ENCODE measurements around the gene VARS2. TPM values are rescaled to one million over a fixed set of nuclear protein-coding genes. Genes with fewer than 3 reads are reported as not detected.
"Not testable (repeated sequence)": the region's sequence is repeated elsewhere in the genome, so short reads cannot be mapped to it uniquely, and the experiment has no call there.

VARS2 gene
- total and polyA plus RNA-seq, 7 experiments from 2014 or later = 17.1 to 47.3 (median 22.7) TPM

DNA sequence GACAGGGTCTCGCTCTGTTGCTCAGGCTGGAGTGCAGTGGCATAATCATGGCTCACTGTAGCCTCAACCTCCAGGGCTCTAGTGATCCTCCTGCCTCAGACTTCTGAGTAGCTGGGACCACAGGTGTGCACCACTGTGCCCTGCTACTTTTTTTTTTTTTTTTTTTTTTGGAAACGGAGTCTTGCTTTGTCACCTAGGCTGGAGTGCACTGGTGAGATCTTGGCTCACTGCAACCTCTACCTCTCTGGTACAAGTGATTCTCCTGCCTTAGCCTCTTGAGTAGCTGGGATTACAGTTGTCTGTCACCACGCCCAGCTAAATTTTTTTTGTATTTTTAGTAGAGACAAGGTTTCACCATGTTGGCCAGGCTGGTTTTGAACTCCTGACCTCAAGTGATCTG, 13.0 kb downstream of the VARS2 start:
- intact Hi-C loops (cut with micrococcal nuclease); H3K4me1 ChIP-seq (ENCODE audit: control insufficient read depth in 2 of 2, insufficient read depth in 2 of 2, low read length in 2 of 2); H3K4me3 Mint-ChIP-seq; DNase-seq; H3K27me3 ChIP-seq (ENCODE audit: control insufficient read depth in 2 of 2, insufficient read depth in 2 of 2, low read length in 2 of 2); H3K4me3 ChIP-seq (ENCODE audit: low read length); H3K27me3 Mint-ChIP-seq; H3K4me1 Mint-ChIP-seq; ATAC-seq; H3K9me3 ChIP-seq (ENCODE audit: control insufficient read depth in 2 of 3, low read length in 3 of 3); H3K27ac ChIP-seq (ENCODE audit: low read depth, low read length); POLR2A ChIA-PET; H3K27ac Mint-ChIP-seq: not testable (repeated sequence)
- peaks cover 0 to 13% (median 4%) of the 10 kb centered on the region in 11 donors for H3K9me3 Mint-ChIP-seq
- CTCF ChIA-PET = interaction anchor here (0.7 kb wide), 1 partner anchor 152 kb away, joined by 3 read pairs; no protein-coding TSS in a partner anchor
- H3K36me3 Mint-ChIP-seq = peaks cover 4 to 28% (median 21%) of the 10 kb centered on the region in 5 donors
- H3K36me3 ChIP-seq (ENCODE audit: control insufficient read depth in 2 of 3, insufficient read depth in 3 of 3, low read length in 3 of 3) = peaks cover 0 to 46% (median 0%) of the 10 kb centered on the region in 3 experiments

DNA sequence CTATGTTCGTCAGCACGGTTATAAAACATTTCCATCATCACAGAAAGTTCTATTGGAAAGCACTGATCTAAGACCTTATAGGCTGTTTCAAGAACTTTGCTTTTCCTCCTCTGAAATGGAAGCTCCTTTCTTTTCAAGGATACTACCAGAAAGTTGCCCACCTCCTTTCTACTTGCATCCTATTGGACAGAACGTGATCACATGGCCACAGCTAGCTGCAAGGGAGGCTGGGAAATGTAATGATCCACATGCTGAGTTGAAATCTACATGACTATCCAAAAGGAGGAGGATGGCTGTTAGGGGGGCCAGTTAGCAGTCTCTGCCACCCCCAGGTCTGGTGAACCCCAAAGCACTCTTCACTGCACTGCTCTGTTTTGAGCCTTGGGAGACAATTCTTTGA, 14.6 kb downstream of the VARS2 start:
- H3K4me3 Mint-ChIP-seq = no peak overlapping the region
- peaks cover 0 to 30% (median 0%) of the 10 kb centered on the region in 3 experiments for H3K36me3 ChIP-seq (ENCODE audit: control insufficient read depth in 2 of 3, insufficient read depth in 3 of 3, low read length in 3 of 3)
- H3K4me3 ChIP-seq (ENCODE audit: low read length) = no peak overlapping the region
- DNase-seq (no peak), ATAC-seq (no peak)
- peaks cover 0 to 13% (median 4%) of the 10 kb centered on the region in 11 donors for H3K9me3 Mint-ChIP-seq
- no peaks in the 10 kb centered on the region for H3K4me1 Mint-ChIP-seq
- H3K9me3 ChIP-seq (ENCODE audit: control insufficient read depth in 2 of 3, low read length in 3 of 3) = peaks cover 0 to 7% (median 0%) of the 10 kb centered on the region in 3 experiments
- H3K27me3 ChIP-seq (ENCODE audit: control insufficient read depth in 2 of 2, insufficient read depth in 2 of 2, low read length in 2 of 2) = no peaks in the 10 kb centered on the region
- POLR2A ChIA-PET = interaction anchor here (0.9 kb wide), 1 partner anchor 98 kb away, joined by 3 read pairs; no protein-coding TSS in a partner anchor
- H3K27ac ChIP-seq (ENCODE audit: low read depth, low read length) = no peak overlapping the region
- CTCF ChIA-PET = interaction anchor here (0.6 kb wide), 1 partner anchor 870 kb away, joined by 3 read pairs; no protein-coding TSS in a partner anchor
- peak overlapping the region in 1 of 9 donors; percentile 67 for H3K27ac Mint-ChIP-seq
- intact Hi-C loops (cut with micrococcal nuclease) = no loop called here
- H3K36me3 Mint-ChIP-seq = peaks cover 4 to 21% (median 17%) of the 10 kb centered on the region in 5 donors
- H3K4me1 ChIP-seq (ENCODE audit: control insufficient read depth in 2 of 2, insufficient read depth in 2 of 2, low read length in 2 of 2) = no peaks in the 10 kb centered on the region
- peaks cover 0 to 2% (median 0%) of the 10 kb centered on the region in 5 donors for H3K27me3 Mint-ChIP-seq

DNA sequence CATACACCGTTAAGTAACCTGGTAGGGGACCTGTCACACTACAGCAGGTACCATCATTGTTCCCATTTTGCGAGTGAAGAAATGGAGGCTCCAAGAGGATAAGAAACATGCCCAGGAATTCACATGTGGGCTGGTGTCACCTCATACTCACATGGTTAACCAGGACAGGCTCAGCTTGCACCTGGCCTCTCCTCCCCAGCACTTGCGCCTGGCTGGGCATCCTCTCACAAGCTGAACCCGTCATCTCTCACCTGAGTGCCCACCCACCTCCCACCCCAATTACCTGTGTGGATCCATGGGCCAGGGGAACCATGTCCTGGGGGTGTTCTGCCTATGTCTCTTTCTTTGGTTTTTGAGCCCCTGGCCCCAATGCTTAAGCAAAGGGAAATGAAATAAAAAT, 16.5 kb downstream of the VARS2 start:
- CTCF ChIA-PET = interaction anchor here (0.6 kb wide), 1 partner anchor 60 kb away, joined by 3 read pairs; no protein-coding TSS in a partner anchor

DNA sequence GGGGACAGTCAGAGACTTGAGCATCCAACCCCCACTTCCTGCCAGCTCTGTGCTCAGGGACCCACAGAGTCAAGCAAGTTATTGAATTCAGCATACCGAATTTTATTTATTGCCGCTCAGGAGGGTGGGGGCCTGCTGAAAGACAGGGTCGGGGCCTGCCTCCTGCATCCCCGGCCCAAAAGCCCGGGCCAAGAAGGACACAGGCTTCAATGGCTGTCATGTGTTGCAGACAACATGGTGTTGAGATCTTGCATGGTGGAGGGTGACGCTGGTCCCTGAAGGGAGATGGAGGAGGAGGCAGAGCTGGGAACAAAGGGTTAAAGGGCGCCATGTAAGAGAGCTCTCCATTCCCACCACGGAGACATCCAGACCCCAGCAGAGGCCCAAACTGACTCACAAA, 17.2 kb downstream of the VARS2 start:
- ATAC-seq (no peak), DNase-seq (no peak)
- POLR2A ChIA-PET = no interaction called here
- intact Hi-C loops (cut with micrococcal nuclease) = no loop called here
- Histone ChIP-seq H3K4me3 (ENCODE audit: low read length) (no peak overlapping the region), H3K36me3 (ENCODE audit: control insufficient read depth in 2 of 3, insufficient read depth in 3 of 3, low read length in 3 of 3) (peaks cover 0 to 6% (median 0%) of the 10 kb centered on the region in 3 experiments), H3K27ac (ENCODE audit: low read depth, low read length) (no peak overlapping the region), H3K27me3 (ENCODE audit: control insufficient read depth in 2 of 2, insufficient read depth in 2 of 2, low read length in 2 of 2) (no peaks in the 10 kb centered on the region), H3K9me3 (ENCODE audit: control insufficient read depth in 2 of 3, low read length in 3 of 3) (peaks cover 0 to 7% (median 0%) of the 10 kb centered on the region in 3 experiments), H3K4me1 (ENCODE audit: control insufficient read depth in 2 of 2, insufficient read depth in 2 of 2, low read length in 2 of 2) (no peaks in the 10 kb centered on the region)
- no peak overlapping the region for H3K27ac Mint-ChIP-seq
- CTCF ChIA-PET = no interaction called here
- H3K9me3 Mint-ChIP-seq = peaks cover 0 to 13% (median 4%) of the 10 kb centered on the region in 11 donors
- H3K4me1 Mint-ChIP-seq = peaks cover 0 to 7% (median 3%) of the 10 kb centered on the region in 7 donors
- H3K4me3 Mint-ChIP-seq = no peak overlapping the region
- peaks cover 4 to 19% (median 15%) of the 10 kb centered on the region in 5 donors for H3K36me3 Mint-ChIP-seq
- H3K27me3 Mint-ChIP-seq = peaks cover 0 to 10% (median 0%) of the 10 kb centered on the region in 5 donors

More for the DNA sequence above, 16.5 kb downstream of the VARS2 start:
- POLR2A ChIA-PET = interaction anchor here (1.0 kb wide), 1 partner anchor 9 kb away, joined by 3 read pairs; no protein-coding TSS in a partner anchor
- Histone ChIP-seq H3K27me3 (ENCODE audit: control insufficient read depth in 2 of 2, insufficient read depth in 2 of 2, low read length in 2 of 2) (no peaks in the 10 kb centered on the region), H3K4me3 (ENCODE audit: low read length) (no peak overlapping the region), H3K9me3 (ENCODE audit: control insufficient read depth in 2 of 3, low read length in 3 of 3) (peaks cover 0 to 7% (median 0%) of the 10 kb centered on the region in 3 experiments), H3K36me3 (ENCODE audit: control insufficient read depth in 2 of 3, insufficient read depth in 3 of 3, low read length in 3 of 3) (peaks cover 0 to 14% (median 0%) of the 10 kb centered on the region in 3 experiments), H3K27ac (ENCODE audit: low read depth, low read length) (no peak overlapping the region), H3K4me1 (ENCODE audit: control insufficient read depth in 2 of 2, insufficient read depth in 2 of 2, low read length in 2 of 2) (no peaks in the 10 kb centered on the region)
- intact Hi-C loops (cut with micrococcal nuclease) = no loop called here
- no peak for ATAC-seq
- peak overlapping the region in 1 of 9 donors; percentile 85 for H3K27ac Mint-ChIP-seq
- H3K27me3 Mint-ChIP-seq = peaks cover 0 to 8% (median 0%) of the 10 kb centered on the region in 5 donors
- no peak for DNase-seq
- no peak overlapping the region for H3K4me3 Mint-ChIP-seq
- H3K36me3 Mint-ChIP-seq = peaks cover 4 to 21% (median 17%) of the 10 kb centered on the region in 5 donors
- H3K9me3 Mint-ChIP-seq = peaks cover 0 to 13% (median 4%) of the 10 kb centered on the region in 11 donors
- H3K4me1 Mint-ChIP-seq = peaks cover 0 to 7% (median 0%) of the 10 kb centered on the region in 7 donors

DNA sequence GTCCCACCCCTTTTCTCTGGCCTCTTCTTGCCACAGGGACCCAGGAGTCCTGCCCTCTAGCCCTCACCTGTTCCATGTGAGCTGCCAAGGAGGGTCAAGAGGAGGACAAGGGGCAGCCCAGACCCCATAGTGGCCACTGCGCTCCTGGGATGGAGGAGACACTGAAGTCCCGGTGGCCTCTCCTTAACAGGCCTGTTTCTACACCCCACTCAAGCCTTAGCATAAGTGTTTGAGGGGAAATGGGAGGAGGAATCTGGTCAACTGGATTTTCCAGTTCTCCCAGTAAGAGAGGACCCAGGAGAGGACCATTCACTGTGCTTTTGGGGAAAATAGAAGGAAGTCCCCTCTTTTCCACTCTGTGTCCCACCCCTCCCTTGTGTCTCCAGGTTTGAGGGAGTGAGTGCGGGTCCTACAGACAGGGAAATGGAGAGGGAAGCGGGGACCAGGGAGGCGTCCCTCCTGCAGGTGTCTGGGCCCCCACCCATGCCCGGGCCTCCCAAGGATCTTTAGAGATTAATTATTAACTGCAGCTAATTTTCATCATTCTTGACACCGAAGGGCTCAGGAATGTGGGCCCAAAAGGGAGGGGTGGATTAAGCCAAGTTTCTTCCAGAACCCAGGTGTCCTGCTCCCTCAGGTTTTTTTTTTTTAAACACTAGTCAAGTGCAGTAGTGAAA, 18.1 kb downstream of the VARS2 start, which contains the start of gene SFTA2:
Gene SFTA2 (minus strand): TSS at position 202 of the 677 bp plus-strand sequence. CDS start 74 bp downstream, at position 128.
- H3K9me3 ChIP-seq (ENCODE audit: control insufficient read depth in 2 of 3, low read length in 3 of 3) = peaks cover 0 to 7% (median 0%) of the 10 kb centered on the region in 3 experiments
- DNase-seq (no peak), ATAC-seq (no peak)
- H3K36me3 ChIP-seq (ENCODE audit: control insufficient read depth in 2 of 3, insufficient read depth in 3 of 3, low read length in 3 of 3) = no peaks in the 10 kb centered on the region
- peaks cover 0 to 13% (median 4%) of the 10 kb centered on the region in 11 donors for H3K9me3 Mint-ChIP-seq
- peaks cover 0 to 14% (median 9%) of the 10 kb centered on the region in 5 donors for H3K36me3 Mint-ChIP-seq
- H3K4me3 Mint-ChIP-seq = no peak within 1 kb of the TSS
- H3K4me3 ChIP-seq (ENCODE audit: low read length) = no peak within 1 kb of the TSS
- no peaks in the 10 kb centered on the region for H3K27me3 ChIP-seq (ENCODE audit: control insufficient read depth in 2 of 2, insufficient read depth in 2 of 2, low read length in 2 of 2)
- CTCF ChIA-PET = no interaction called here
- H3K27ac ChIP-seq (ENCODE audit: low read depth, low read length) = no peak within 1 kb of the TSS
- H3K27me3 Mint-ChIP-seq = peaks cover 0 to 15% (median 0%) of the 10 kb centered on the region in 5 donors
- H3K4me1 Mint-ChIP-seq = peaks cover 0 to 7% (median 3%) of the 10 kb centered on the region in 7 donors
- intact Hi-C loops (cut with micrococcal nuclease) = no loop called here
- POLR2A ChIA-PET = no interaction called here
- no peaks in the 10 kb centered on the region for H3K4me1 ChIP-seq (ENCODE audit: control insufficient read depth in 2 of 2, insufficient read depth in 2 of 2, low read length in 2 of 2)
- peak within 1 kb of the TSS in 1 of 9 donors; percentile 32 for H3K27ac Mint-ChIP-seq

DNA sequence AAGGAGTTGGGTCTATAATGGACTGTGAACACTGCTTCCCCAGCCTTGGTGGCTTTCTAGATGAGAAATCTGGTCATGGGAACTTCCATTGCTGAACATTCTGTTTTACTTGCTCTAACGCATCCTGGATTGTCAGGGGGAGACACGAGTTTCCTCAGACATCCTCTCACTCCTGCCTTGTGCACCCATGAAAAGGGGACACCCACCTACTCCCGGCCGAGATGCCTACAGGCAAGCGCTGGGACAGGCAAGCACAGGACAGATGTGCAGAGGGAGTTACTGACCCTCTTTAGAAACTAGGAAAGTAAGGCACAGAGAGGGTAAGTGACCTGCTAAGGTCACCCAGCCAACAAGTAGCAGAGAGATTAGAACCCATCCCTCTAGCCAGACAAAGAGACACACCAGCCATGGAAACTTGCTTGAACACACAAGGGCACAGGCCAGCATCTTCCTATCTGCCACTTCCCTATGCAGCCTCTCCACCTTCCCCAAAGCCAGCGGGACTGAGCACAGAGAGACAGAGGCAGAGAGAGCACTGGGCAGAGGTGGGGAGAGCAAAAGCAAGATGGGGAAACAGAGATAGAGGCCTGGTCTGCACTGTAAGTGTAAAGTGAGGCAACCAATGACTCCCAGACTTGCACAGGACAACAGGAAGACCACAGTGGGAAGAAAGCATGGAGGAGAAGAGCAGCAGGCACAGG, 18.8 kb downstream of the VARS2 start:
- no peak for ATAC-seq
- Histone ChIP-seq H3K27ac (ENCODE audit: low read depth, low read length) (no peak overlapping the region), H3K36me3 (ENCODE audit: control insufficient read depth in 2 of 3, insufficient read depth in 3 of 3, low read length in 3 of 3) (no peaks in the 10 kb centered on the region), H3K4me1 (ENCODE audit: control insufficient read depth in 2 of 2, insufficient read depth in 2 of 2, low read length in 2 of 2) (no peaks in the 10 kb centered on the region), H3K4me3 (ENCODE audit: low read length) (no peak overlapping the region), H3K27me3 (ENCODE audit: control insufficient read depth in 2 of 2, insufficient read depth in 2 of 2, low read length in 2 of 2) (no peaks in the 10 kb centered on the region), H3K9me3 (ENCODE audit: control insufficient read depth in 2 of 3, low read length in 3 of 3) (peaks cover 0 to 7% (median 0%) of the 10 kb centered on the region in 3 experiments)
- H3K27ac Mint-ChIP-seq = no peak overlapping the region
- POLR2A ChIA-PET = no interaction called here
- CTCF ChIA-PET = no interaction called here
- no peak for DNase-seq
- H3K4me1 Mint-ChIP-seq = peaks cover 0 to 7% (median 3%) of the 10 kb centered on the region in 7 donors
- H3K9me3 Mint-ChIP-seq = peaks cover 0 to 13% (median 4%) of the 10 kb centered on the region in 11 donors
- peaks cover 0 to 17% (median 0%) of the 10 kb centered on the region in 5 donors for H3K27me3 Mint-ChIP-seq
- H3K4me3 Mint-ChIP-seq = no peak overlapping the region
- peaks cover 0 to 9% (median 5%) of the 10 kb centered on the region in 5 donors for H3K36me3 Mint-ChIP-seq
- intact Hi-C loops (cut with micrococcal nuclease) = no loop called here

Data from naive thymus-derived CD4-positive, alpha-beta T cell (primary cell).